NCI-H1092 treated with DMSO at 0.1 percent for 48 hours (cell line): Measurements from ENCODE around the gene SYMPK.
"Not testable (repeated sequence)": the region's sequence is repeated elsewhere in the genome, so short reads cannot be mapped to it uniquely, and the experiment has no call there.

ENCODE experiments used
- DNase-seq: peaks from one replicate; lab custom pipeline; 2025; lab: John Stamatoyannopoulos, UW

SYMPK gene

DNA sequence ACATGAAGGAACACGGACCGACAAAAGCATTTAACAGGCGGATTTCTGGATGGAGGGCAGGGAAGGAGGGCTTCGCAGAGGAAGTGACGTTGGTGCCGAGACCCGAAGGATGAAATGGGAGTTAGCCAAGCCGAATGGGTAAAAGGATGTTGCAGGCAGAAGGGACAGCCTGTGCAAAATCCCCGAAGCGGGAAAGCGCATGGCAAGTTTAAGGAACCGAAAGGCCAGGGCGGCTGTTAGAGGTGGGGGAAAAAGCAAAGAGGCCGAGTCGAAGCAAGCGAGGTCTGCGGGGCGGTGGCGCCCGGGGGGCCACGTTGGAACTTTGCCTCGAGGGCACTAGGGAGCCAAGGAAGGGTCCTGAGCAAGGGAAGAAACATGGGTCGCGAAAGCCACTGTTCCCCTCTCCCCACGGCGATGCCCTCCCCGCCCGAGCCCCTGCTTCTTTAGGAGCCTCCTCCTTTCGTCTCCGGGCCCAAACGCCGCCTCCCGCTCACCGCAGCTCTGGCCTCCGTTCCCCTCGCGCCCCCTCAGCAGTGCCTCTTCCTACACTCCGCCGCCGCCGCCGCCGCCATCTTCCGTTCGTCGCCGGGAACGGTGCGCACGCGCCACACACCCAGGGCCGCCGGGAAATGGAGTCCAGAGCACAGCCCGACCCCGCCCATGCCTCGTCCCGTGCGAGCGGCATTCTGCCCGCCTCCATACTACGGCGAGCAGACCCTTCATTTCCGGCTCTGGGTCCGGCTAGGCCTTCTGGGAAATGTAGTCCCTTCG lies at the start of gene SYMPK:
Gene SYMPK (minus strand): TSS at position 584 of the 771 bp plus-strand sequence. CDS start 8,652 bp downstream, outside the sequence.
- DNase-seq: peak; percentile 95

GRCh38 chr19:45911291-45911690 lies 48.3 kb upstream of the SYMPK start:
- no peak for DNase-seq

GRCh38 chr19:45908956-45909355 lies 46.0 kb upstream of the SYMPK start:
- no peak for DNase-seq

DNA sequence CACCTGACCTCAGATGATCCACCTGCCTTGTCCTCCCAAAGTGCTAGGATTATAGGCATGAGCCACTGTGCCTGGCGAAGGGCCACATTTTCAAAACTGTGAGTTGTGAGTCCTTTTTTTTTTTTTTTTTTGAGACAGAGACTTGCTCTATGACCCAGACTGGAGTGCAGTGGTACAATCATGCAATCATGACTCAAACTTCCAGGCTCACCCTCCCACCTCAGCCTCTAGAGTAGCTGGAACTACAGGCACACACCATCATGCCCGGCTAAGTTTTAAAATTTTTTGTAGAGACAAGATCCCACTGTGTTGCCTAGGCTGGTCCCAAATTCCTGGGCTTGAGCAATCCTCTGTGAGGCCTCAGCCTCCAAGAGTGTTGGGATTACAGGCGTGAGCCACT lies 43.3 kb upstream of the SYMPK start:
- no peak for DNase-seq

- no peak for DNase-seq
Observed at GRCh38 chr19:45905011-45905410, 42.1 kb upstream of the SYMPK start.

GRCh38 chr19:45902651-45903625 lies 40.0 kb upstream of the SYMPK start:
- DNase-seq: peak; percentile 96

GRCh38 chr19:45901912-45902650 lies 39.1 kb upstream of the SYMPK start, which contains the start of gene MYPOP:
Gene MYPOP (minus strand): TSS chr19:45902613. CDS start chr19:45901773, 840 bp downstream.
- no peak for DNase-seq

- DNase-seq: no peak
Observed at GRCh38 chr19:45901432-45901911, 38.5 kb upstream of the SYMPK start.

GRCh38 chr19:45900738-45901431 lies 37.9 kb upstream of the SYMPK start:
- DNase-seq: no peak

DNA sequence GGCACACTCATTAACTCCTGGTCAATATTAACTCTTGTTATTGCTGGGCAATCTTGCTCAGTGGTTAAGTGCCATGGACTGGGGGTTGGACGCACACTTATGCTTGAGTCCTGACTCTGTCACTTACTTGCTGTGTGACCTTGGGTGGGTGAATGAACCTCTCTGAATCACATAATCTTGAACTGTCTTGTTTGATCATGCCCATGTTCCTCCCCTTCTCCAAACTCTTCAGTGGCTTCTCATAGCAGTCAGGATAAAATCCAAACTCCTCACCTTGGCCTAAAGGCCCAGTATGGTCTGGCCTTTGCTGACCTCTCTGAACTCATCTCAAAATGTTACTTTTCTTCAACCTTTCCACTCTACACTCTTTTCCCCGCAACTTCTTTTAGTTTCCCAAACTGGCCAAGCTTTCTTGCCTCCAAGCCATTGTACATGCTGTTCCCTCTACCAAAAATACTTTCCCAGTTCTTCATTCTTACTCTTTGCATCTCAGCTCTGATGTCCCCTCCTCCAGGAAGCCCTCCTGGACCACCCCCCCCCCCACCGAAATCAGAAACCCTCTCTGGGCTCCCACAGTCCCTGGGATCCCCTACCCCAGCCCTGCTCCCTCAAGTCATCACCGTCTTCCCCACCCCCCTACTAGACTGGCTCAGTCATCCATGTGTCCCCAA lies 37.1 kb upstream of the SYMPK start:
- DNase-seq: no peak

- DNase-seq: no peak
Observed at GRCh38 chr19:45899253-45899652, 36.3 kb upstream of the SYMPK start.

- DNase-seq: no peak
Observed at GRCh38 chr19:45897261-45897812, 34.4 kb upstream of the SYMPK start.

- not testable (repeated sequence) for DNase-seq
Observed at GRCh38 chr19:45895983-45896599, 33.1 kb upstream of the SYMPK start.

DNA sequence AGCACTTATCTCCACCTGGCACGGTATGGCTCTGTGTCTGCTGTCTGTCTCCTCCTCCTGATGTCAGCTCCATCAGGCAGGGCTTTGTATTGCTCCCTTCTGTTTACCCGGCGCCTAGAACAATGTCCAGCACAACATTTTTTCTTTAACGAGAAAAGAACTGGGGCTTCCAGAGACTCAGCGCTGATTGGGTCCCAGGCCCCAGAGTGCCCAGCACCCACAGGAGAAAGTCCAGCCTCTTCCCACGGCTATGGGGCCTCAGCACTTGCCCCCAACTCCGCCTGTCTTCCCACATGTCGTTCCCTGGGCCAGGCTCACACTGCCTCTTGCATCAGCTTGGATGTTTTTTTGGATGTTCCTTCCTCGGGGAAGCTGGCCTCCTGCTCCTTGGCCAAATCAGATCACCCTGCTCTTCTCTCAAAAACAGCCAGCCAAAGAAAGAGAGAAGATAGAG lies 32.6 kb upstream of the SYMPK start:
- no peak for DNase-seq

- no peak for DNase-seq
Observed at GRCh38 chr19:45890877-45891276, 27.9 kb upstream of the SYMPK start.

DNA sequence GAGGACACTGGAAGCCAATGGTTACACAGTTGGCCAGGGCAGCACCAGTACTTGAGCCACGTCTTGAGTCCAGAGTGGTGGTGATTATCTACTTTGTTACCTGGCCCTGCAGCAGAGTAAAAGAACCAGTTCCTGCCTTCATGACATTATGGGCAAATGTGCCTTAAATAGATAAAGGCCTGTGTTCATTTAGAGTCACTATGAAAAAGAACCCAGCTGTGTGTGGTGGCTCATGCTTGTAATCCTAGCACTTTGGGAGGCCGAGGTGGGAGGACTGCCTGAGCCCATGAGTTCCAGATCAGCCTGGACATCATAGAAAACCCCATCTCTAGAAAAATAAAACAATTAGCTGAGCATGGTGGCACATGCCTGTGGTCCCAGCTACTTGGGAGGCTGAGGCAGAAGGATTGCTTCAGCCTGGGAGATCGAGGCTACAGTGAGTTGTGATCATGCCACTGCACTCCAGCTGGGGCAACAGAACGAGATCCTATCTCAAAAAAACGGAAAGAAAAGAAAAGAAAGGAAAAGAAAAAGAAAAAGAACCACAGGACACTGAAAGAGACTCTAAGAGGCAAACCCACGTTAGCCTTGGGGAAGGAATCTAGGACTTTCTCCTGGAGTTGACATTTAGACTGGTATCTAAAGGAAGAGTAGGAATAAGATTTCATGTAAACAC lies 26.4 kb upstream of the SYMPK start:
- no peak for DNase-seq

DNA sequence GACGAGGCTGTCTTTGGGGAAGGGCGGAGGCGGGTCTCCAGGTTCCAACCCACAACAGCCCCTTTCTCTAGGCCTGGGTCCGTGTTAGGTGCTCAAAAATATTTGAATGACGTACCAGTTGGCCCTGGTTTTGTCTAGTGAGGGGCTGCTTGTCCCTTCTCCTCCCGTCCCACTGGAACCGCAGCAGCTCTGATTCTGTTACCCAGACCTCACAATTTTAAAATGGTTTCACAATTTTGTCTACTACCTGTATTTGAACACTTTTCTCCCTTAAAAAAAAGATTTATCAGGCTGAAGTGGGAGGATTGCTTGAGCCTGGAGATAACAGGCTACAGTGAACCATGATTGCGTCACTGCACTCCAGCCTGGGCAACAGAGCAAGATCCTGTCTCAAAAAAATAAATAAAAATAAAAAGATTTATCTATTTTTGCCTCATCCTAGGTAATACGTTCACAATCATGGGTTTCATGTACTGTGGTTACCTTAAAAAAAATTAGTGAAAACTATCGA lies 24.3 kb upstream of the SYMPK start:
- no peak for DNase-seq

GRCh38 chr19:45886427-45887199 lies 23.7 kb upstream of the SYMPK start:
- DNase-seq: peak; percentile 78
